ENCODE results near the gene ACSS1. TPM values are rescaled to one million over a fixed set of nuclear protein-coding genes. Genes with fewer than 3 reads are reported as not detected.
A peak's percentile ranks its signal among the peaks of the same experiment; 100 is the strongest.

The ACSS1 gene
- total and polyA plus RNA-seq, 8 donors = 26.6 to 44.3 (median 42.3) TPM

- Histone ChIP-seq H3K4me3 (no peak overlapping the region), H3K9me3 (no peaks in the 10 kb centered on the region), H3K36me3 (no peaks in the 10 kb centered on the region), H3K27ac (no peak overlapping the region), H3K27me3 (no peaks in the 10 kb centered on the region), H3K4me1 (peaks cover 5 to 23% of the 10 kb centered on the region in 2 donors)
- TF ChIP-seq, protein P1, sequence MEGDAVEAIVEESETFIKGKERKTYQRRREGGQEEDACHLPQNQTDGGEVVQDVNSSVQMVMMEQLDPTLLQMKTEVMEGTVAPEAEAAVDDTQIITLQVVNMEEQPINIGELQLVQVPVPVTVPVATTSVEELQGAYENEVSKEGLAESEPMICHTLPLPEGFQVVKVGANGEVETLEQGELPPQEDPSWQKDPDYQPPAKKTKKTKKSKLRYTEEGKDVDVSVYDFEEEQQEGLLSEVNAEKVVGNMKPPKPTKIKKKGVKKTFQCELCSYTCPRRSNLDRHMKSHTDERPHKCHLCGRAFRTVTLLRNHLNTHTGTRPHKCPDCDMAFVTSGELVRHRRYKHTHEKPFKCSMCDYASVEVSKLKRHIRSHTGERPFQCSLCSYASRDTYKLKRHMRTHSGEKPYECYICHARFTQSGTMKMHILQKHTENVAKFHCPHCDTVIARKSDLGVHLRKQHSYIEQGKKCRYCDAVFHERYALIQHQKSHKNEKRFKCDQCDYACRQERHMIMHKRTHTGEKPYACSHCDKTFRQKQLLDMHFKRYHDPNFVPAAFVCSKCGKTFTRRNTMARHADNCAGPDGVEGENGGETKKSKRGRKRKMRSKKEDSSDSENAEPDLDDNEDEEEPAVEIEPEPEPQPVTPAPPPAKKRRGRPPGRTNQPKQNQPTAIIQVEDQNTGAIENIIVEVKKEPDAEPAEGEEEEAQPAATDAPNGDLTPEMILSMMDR (IDR thresholded peaks at IDR 0.05) = no peak
- intact Hi-C loops (cut with DNase I) = loop anchor here in 1 of 2 donors (5.0 kb wide), 1 partner anchor 64 kb away; no protein-coding TSS in a partner anchor
- DNase-seq (peak in 1 of 4 donors; percentile 22), ATAC-seq (no peak)
These were observed 3.3 kb upstream of the ACSS1 start for GRCh38 chr20:25061103-25061799.

DNA sequence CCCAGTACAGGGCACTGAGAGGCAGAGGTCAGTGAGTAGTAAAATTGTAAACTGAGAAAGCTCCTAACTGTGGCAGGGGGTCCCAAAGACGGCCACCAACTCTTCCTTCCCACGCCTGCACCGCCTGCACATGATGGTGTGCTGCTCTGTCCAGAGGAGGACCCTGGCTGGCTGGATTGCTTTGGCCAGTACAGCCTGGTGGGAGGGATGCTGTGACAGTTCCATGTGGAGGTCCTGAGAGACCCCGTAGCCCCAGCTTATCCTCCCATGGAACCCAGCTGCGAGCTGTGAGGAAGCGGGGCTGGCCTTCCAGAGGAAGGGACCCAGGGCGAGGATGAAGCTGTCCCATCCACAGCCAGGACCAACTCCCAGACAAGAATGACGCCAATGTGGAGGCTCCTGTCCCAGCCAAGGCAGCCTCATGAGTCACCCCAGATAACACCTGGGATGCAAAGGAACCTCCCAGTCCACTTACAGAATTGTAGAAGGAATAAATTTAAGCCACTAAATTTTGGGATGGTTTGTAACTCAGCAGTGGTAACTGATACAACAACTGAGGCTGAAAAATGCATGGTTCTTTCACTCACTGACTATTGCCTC is 2.0 kb upstream of the ACSS1 start:
- DNase-seq = peak in 1 of 4 donors; percentile 27
- intact Hi-C loops (cut with DNase I) = loop anchor here in 1 of 2 donors (5.0 kb wide), 1 partner anchor 63 kb away; no protein-coding TSS in a partner anchor
- no peak overlapping the region for H3K27ac ChIP-seq

DNA sequence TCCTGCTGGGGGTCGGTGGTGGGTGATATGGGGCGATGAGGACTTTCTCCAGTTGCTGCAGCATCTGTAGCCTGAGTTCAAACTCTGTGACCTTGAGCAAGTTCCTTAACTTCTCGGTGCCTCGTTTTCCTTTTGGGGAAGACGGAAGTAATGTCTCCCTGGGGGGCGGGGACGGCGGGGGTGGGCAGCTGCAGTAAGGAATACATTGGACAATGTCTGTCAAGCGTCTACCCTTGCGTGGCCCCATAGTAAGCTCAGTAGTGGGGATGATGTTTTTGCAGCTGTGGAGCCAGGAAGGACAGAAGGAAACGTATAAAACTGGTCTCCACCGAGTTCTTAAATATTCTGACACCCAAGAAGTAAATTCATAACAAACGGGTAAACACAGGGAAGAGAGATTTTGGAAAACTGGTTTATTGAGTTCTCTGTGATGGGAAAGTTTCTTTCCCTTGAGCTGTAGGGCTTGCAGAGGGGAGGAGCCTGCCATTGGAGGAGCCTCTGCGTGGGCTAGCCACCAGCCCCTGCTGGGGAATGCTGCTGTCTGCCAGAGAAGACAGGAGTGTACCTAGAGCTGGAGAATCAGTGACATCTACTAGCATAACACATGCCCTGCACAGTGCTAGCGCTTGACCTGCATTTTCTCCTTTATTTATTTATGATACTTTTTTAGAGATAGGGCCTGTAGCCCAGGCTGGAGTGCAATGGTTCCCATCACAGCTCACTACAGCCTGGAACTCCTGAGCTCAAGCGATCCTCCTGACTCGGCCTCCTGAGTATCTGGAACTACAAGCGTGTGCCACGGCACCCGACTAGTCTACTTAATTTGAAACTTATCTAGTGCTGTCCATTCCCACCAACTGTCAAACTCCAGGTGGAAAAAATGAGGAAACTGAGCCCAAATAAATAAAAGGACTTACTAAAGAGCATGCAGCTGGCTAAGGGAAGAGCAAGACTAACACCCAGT is 1.2 kb upstream of the ACSS1 start:
- Histone ChIP-seq H3K4me3 (peak overlapping the region; percentile 66 to 85), H3K36me3 (no peaks in the 10 kb centered on the region), H3K27ac (peak overlapping the region; percentile 91 to 92), H3K9me3 (no peaks in the 10 kb centered on the region), H3K4me1 (peaks cover 22 to 44% of the 10 kb centered on the region in 2 donors), H3K27me3 (no peaks in the 10 kb centered on the region)
- TF ChIP-seq, protein P1 (IDR thresholded peaks at IDR 0.05) = no peak
- ATAC-seq = no peak
- intact Hi-C loops (cut with DNase I) = no loop called here
- DNase-seq = peak in 2 of 4 donors; percentile 37 to 51

More for the DNA sequence above, 2.0 kb upstream of the ACSS1 start:
- H3K9me3 ChIP-seq = no peaks in the 10 kb centered on the region
- H3K27me3 ChIP-seq = no peaks in the 10 kb centered on the region
- ATAC-seq = no peak
- H3K4me1 ChIP-seq = peaks cover 15 to 36% of the 10 kb centered on the region in 2 donors
- H3K36me3 ChIP-seq = no peaks in the 10 kb centered on the region
- TF ChIP-seq, protein P1 (IDR thresholded peaks at IDR 0.05) = no peak
- H3K4me3 ChIP-seq = no peak overlapping the region

- H3K9me3 ChIP-seq = no peaks in the 10 kb centered on the region
- TF ChIP-seq, protein P1 (IDR thresholded peaks at IDR 0.05) = no peak
- H3K27ac ChIP-seq = peak overlapping the region; percentile 91 to 92
- no peaks in the 10 kb centered on the region for H3K27me3 ChIP-seq
- peak overlapping the region; percentile 66 to 85 for H3K4me3 ChIP-seq
- peak; percentile 76 for ATAC-seq
- H3K36me3 ChIP-seq = no peaks in the 10 kb centered on the region
- intact Hi-C loops (cut with DNase I) = no loop called here
- peaks cover 38 to 61% of the 10 kb centered on the region in 2 donors for H3K4me1 ChIP-seq
- peak; percentile 64 to 94 (median 80) for DNase-seq
These were observed 497 bp downstream of the ACSS1 start for GRCh38 chr20:25057234-25058050.
